AG04450 (cell line): Measurements from ENCODE around the gene HIRIP3. TPM values are rescaled to one million over a fixed set of nuclear protein-coding genes. Genes with fewer than 3 reads are reported as not detected.

Experiments
- CTCF ChIA-PET: fragments of 300-600, 350-600 bp; formaldehyde crosslinking; extraction: SDS; loops from one replicate; lab custom pipeline; 2022; ENCODE audit warnings: antibody characterized with exemption, inconsistent platforms; lab: Charles Lee
- POLR2A ChIA-PET: fragments of 350-600 bp; formaldehyde crosslinking; extraction: SDS; loops from one replicate; lab custom pipeline; 2021; ENCODE audit warnings: antibody characterized with exemption, inconsistent platforms; lab: Yijun Ruan, JAX
- DNase-seq: peaks from one replicate; pipeline ENCODE4 v3.0.0-alpha.2; 2011; ENCODE audit warnings: low read depth, low spot score
- H3K27ac ChIP-seq: one replicate; pipeline ENCODE4 v1.5.1; 2012; ENCODE audit warnings: low read depth, low read length, control low read depth
- H3K27me3 ChIP-seq: one replicate; pipeline ENCODE4 v1.6.0; 2012; ENCODE audit warnings: low read length; ENCODE audit not compliant: control insufficient read depth, insufficient read depth
- H3K4me3 ChIP-seq: 2 replicates; pipeline ENCODE4 v1.5.1; 2011; ENCODE audit warnings: mild to moderate bottlenecking, low read depth, low read length, control low read depth
- H3K9me3 ChIP-seq: 2 replicates; pipeline ENCODE4 v1.5.1; 2012; ENCODE audit warnings: low read length; ENCODE audit not compliant: control insufficient read depth, insufficient read depth
- polyA plus RNA-seq: library from polyadenylated mRNA; depleted of rRNA; stranded (reverse); fragments of >200 nt; gene quantifications from 2 replicates; pipeline ENCODE4 v1.2.3, GENCODE V29; 2011
- TF ChIP-seq, protein P1 (sequence below): IDR thresholded peaks from 2 replicates; pipeline ENCODE4 v1.5.1; 2011; ENCODE audit warnings: low read depth, low read length, control low read depth, inconsistent platforms

Gene HIRIP3
- polyA plus RNA-seq, 1 experiment = 2.5 TPM

- Histone ChIP-seq H3K4me3 (no peak overlapping the region), H3K27ac (no peak overlapping the region), H3K9me3 (no peaks in the 10 kb centered on the region; the same call in 1 of the 2 replicates), H3K27me3 (no peaks in the 10 kb centered on the region)
- CTCF ChIA-PET = no interaction called here
- POLR2A ChIA-PET = interaction anchor here (0.7 kb wide), 1 partner anchor 44 kb away, joined by 4 read pairs; no protein-coding TSS in a partner anchor
- TF ChIP-seq, protein P1, sequence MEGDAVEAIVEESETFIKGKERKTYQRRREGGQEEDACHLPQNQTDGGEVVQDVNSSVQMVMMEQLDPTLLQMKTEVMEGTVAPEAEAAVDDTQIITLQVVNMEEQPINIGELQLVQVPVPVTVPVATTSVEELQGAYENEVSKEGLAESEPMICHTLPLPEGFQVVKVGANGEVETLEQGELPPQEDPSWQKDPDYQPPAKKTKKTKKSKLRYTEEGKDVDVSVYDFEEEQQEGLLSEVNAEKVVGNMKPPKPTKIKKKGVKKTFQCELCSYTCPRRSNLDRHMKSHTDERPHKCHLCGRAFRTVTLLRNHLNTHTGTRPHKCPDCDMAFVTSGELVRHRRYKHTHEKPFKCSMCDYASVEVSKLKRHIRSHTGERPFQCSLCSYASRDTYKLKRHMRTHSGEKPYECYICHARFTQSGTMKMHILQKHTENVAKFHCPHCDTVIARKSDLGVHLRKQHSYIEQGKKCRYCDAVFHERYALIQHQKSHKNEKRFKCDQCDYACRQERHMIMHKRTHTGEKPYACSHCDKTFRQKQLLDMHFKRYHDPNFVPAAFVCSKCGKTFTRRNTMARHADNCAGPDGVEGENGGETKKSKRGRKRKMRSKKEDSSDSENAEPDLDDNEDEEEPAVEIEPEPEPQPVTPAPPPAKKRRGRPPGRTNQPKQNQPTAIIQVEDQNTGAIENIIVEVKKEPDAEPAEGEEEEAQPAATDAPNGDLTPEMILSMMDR = no peak
- DNase-seq = no peak
Measured at GRCh38 chr16:29987371-29988085, 7.9 kb downstream of the HIRIP3 start.

DNA sequence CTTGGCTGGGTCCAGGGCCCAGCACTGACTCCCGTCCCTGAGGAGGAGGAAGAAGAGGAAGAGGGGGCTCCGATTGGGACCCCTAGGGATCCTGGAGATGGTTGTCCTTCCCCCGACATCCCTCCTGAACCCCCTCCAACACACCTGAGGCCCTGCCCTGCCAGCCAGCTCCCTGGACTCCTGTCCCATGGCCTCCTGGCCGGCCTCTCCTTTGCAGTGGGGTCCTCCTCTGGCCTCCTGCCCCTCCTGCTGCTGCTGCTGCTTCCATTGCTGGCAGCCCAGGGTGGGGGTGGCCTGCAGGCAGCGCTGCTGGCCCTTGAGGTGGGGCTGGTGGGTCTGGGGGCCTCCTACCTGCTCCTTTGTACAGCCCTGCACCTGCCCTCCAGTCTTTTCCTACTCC, 8.5 kb downstream of the HIRIP3 start:
- no peaks in the 10 kb centered on the region; the same call in 1 of the 2 replicates for H3K9me3 ChIP-seq
- TF ChIP-seq, protein P1 = no peak
- DNase-seq = no peak
- ChIA-PET POLR2A (interaction anchor here (0.6 kb wide), 1 partner anchor 92 kb away, joined by 8 read pairs; no protein-coding TSS in a partner anchor), CTCF (no interaction called here)
- H3K4me3 ChIP-seq = no peak overlapping the region
- no peak overlapping the region for H3K27ac ChIP-seq
- H3K27me3 ChIP-seq = no peaks in the 10 kb centered on the region

DNA sequence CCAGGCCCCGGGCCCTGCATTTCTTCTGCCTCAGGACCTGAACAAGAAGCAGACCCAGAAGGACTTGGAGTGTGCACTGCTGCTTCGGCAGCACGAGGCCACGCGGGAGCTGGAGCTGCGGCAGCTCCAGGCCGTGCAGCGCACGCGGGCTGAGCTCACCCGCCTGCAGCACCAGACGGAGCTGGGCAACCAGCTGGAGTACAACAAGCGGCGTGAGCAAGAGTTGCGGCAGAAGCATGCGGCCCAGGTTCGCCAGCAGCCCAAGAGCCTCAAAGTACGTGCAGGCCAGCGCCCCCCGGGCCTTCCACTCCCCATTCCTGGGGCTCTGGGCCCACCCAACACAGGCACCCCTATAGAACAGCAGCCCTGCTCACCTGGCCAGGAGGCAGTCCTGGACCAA, 9.2 kb downstream of the HIRIP3 start:
- Histone ChIP-seq H3K4me3 (no peak overlapping the region), H3K27me3 (no peaks in the 10 kb centered on the region), H3K9me3 (no peaks in the 10 kb centered on the region; the same call in 1 of the 2 replicates), H3K27ac (no peak overlapping the region)
- TF ChIP-seq, protein P1 = no peak
- ChIA-PET CTCF (no interaction called here), POLR2A (interaction anchor here (0.6 kb wide), 1 partner anchor 91 kb away, joined by 8 read pairs; no protein-coding TSS in a partner anchor)
- no peak for DNase-seq

DNA sequence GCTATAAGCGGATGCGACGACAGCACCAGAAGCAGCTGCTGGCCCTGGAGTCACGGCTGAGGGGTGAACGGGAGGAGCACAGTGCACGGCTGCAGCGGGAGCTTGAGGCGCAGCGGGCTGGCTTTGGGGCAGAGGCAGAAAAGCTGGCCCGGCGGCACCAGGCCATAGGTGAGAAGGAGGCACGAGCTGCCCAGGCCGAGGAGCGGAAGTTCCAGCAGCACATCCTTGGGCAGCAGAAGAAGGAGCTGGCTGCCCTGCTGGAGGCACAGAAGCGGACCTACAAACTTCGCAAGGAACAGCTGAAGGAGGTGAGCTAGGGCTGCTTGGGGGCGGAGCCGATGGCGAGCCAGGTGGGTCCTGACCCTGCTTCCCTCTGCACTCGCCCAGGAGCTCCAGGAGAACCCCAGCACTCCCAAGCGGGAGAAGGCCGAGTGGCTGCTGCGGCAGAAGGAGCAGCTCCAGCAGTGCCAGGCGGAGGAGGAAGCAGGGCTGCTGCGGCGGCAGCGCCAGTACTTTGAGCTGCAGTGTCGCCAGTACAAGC, 10.1 kb downstream of the HIRIP3 start:
- DNase-seq = no peak
- POLR2A ChIA-PET = no interaction called here
- no peaks in the 10 kb centered on the region for H3K27me3 ChIP-seq
- CTCF ChIA-PET = no interaction called here
- TF ChIP-seq, protein P1 = no peak
- H3K9me3 ChIP-seq = no peaks in the 10 kb centered on the region; the same call in 1 of the 2 replicates
- no peak overlapping the region for H3K27ac ChIP-seq
- no peak overlapping the region for H3K4me3 ChIP-seq

- no peak for DNase-seq
- H3K9me3 ChIP-seq = no peaks in the 10 kb centered on the region; the same call in 1 of the 2 replicates
- no peak overlapping the region for H3K4me3 ChIP-seq
- ChIA-PET CTCF (no interaction called here), POLR2A (no interaction called here)
- H3K27ac ChIP-seq = no peak overlapping the region
- no peaks in the 10 kb centered on the region for H3K27me3 ChIP-seq
- TF ChIP-seq, protein P1 = no peak
Measured at GRCh38 chr16:29984764-29985147, 10.7 kb downstream of the HIRIP3 start.
